Measurements from ENCODE around the gene CCDC182. TPM values are rescaled to one million over a fixed set of nuclear protein-coding genes. Genes with fewer than 3 reads are reported as not detected.

The CCDC182 gene
- total RNA-seq, 2 donors from 2014 or later: not detected

- Histone ChIP-seq H3K4me1 (no peaks in the 10 kb centered on the region), H3K27me3 (no peaks in the 10 kb centered on the region), H3K4me3 (no peak overlapping the region), H3K36me3 (no peaks in the 10 kb centered on the region), H3K9me3 (no peaks in the 10 kb centered on the region), H3K27ac (no peak overlapping the region)
- TF ChIP-seq, protein P1, sequence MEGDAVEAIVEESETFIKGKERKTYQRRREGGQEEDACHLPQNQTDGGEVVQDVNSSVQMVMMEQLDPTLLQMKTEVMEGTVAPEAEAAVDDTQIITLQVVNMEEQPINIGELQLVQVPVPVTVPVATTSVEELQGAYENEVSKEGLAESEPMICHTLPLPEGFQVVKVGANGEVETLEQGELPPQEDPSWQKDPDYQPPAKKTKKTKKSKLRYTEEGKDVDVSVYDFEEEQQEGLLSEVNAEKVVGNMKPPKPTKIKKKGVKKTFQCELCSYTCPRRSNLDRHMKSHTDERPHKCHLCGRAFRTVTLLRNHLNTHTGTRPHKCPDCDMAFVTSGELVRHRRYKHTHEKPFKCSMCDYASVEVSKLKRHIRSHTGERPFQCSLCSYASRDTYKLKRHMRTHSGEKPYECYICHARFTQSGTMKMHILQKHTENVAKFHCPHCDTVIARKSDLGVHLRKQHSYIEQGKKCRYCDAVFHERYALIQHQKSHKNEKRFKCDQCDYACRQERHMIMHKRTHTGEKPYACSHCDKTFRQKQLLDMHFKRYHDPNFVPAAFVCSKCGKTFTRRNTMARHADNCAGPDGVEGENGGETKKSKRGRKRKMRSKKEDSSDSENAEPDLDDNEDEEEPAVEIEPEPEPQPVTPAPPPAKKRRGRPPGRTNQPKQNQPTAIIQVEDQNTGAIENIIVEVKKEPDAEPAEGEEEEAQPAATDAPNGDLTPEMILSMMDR (IDR thresholded peaks at IDR 0.05): no peak
- DNase-seq (ENCODE audit: low spot score): no peak
Observed at GRCh38 chr17:57724729-57725125, 20.4 kb downstream of the CCDC182 start.

DNA sequence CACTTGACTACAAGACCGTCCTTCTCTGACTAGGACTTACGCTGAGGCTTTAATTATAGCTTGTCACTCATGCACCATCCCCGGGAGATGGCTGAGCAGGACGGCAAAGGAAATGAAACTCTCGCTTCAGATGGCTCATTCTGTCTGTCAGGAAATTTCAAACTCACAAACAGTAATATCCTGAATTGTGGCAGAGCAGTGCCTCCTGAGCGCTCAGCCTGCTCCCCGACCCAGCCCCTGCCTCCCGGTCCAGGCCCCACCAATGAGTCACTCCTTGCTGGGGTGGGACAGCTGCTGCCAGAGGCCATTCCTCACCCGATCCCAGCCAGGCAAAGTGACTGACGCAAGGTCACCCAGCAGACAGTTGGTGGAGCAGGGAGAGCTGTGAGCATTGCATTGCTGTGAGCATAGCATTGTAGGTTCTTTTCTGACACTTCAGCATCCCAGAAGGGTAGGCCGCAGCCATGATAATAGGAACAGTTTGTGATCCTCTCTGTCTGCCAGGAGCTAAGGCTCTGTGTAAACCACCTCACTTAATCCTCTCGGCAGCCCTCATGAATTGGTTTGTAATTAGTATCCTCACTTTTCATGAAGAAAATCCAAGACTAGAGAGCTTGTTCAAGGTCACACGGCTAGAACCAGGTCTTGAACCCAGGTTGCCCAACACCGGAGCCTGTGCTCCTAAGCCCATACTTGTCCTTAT is 20.9 kb downstream of the CCDC182 start:
- Histone ChIP-seq H3K27me3 (no peaks in the 10 kb centered on the region), H3K4me1 (no peaks in the 10 kb centered on the region), H3K4me3 (no peak overlapping the region), H3K9me3 (no peaks in the 10 kb centered on the region), H3K36me3 (no peaks in the 10 kb centered on the region), H3K27ac (no peak overlapping the region)
- TF ChIP-seq, protein P1 (IDR thresholded peaks at IDR 0.05): no peak
- DNase-seq (ENCODE audit: low spot score): no peak

- no peaks in the 10 kb centered on the region for H3K4me1 ChIP-seq
- no peaks in the 10 kb centered on the region for H3K27me3 ChIP-seq
- no peaks in the 10 kb centered on the region for H3K9me3 ChIP-seq
- no peak overlapping the region for H3K4me3 ChIP-seq
- H3K27ac ChIP-seq: no peak overlapping the region
- DNase-seq (ENCODE audit: low spot score): no peak
- TF ChIP-seq, protein P1 (IDR thresholded peaks at IDR 0.05): no peak
- H3K36me3 ChIP-seq: no peaks in the 10 kb centered on the region
Observed at GRCh38 chr17:57723427-57724025, 21.6 kb downstream of the CCDC182 start.

DNA sequence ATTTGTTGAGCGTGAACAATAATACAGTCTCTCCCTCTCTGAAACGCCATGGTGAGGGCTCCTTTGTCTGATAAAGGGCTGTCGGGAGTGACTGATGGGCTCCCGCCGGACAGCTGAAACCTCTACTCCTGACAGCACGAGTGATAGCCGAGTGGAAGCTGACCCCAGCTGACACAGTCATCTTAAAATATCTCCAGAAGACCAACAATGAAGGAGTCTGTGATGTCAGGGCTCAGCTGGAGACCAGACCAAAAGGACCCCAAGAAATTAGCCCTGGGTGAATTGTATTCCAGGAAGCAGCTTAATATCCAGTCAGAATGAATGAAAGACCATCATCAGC is 22.4 kb downstream of the CCDC182 start:
- Histone ChIP-seq H3K27ac (no peak overlapping the region), H3K36me3 (no peaks in the 10 kb centered on the region), H3K9me3 (no peaks in the 10 kb centered on the region), H3K27me3 (no peaks in the 10 kb centered on the region), H3K4me3 (no peak overlapping the region), H3K4me1 (no peaks in the 10 kb centered on the region)
- TF ChIP-seq, protein P1 (IDR thresholded peaks at IDR 0.05): no peak
- DNase-seq (ENCODE audit: low spot score): no peak

GRCh38 chr17:57721967-57722703 is 23.0 kb downstream of the CCDC182 start:
- TF ChIP-seq, protein P1 (IDR thresholded peaks at IDR 0.05): no peak
- no peaks in the 10 kb centered on the region for H3K9me3 ChIP-seq
- no peaks in the 10 kb centered on the region for H3K27me3 ChIP-seq
- no peak for DNase-seq (ENCODE audit: low spot score)
- H3K4me3 ChIP-seq: no peak overlapping the region
- no peak overlapping the region for H3K27ac ChIP-seq
- no peaks in the 10 kb centered on the region for H3K4me1 ChIP-seq
- no peaks in the 10 kb centered on the region for H3K36me3 ChIP-seq
